ENCODE results near the gene METTL5. TPM values are rescaled to one million over a fixed set of nuclear protein-coding genes. Genes with fewer than 3 reads are reported as not detected.

Gene METTL5
- total and polyA plus RNA-seq, 9 of the 15 experiments (the other 6 are each of a cell fraction or from before 2014, with no cell fraction given): 149 to 471 (median 224) TPM

GRCh38 chr2:169824373-169825333, at the start of gene METTL5 (continued):
- TF ChIP-seq MLX (CRISPR knock-in tag; conservative IDR thresholded peaks at IDR 0.05) (peak in 1 of 2 experiments; percentile 91; a peak in 1 of 4 replicates), TARDBP (IDR thresholded peaks at IDR 0.05) (peak; percentile 77; the same call in 1 of the 2 replicates), DPF2 (IDR thresholded peaks at IDR 0.05) (peak; percentile 42; the same call in 1 of the 2 replicates), CTBP1 (IDR thresholded peaks at IDR 0.05; ENCODE audit: borderline replicate concordance) (peak; percentile 93), ZBTB34 (CRISPR knock-in tag; IDR thresholded peaks at IDR 0.05) (no peak), PBX2 (CRISPR knock-in tag; IDR thresholded peaks at IDR 0.05; ENCODE audit: low read depth) (no peak), PBX2 (tag; conservative IDR thresholded peaks at IDR 0.05; ENCODE audit: low read depth) (no peak), ZBTB7A (IDR thresholded peaks at IDR 0.05; ENCODE audit: borderline replicate concordance, control insufficient read depth, low read depth, low read length) (peak; percentile 88), ARID2 (IDR thresholded peaks at IDR 0.05) (peak; percentile 98), NFE2 (IDR thresholded peaks at IDR 0.05; ENCODE audit: low read depth) (no peak; the same call in 1 of the 2 replicates), ZNF785 (CRISPR knock-in tag; IDR thresholded peaks at IDR 0.05) (no peak), RNF219 (CRISPR knock-in tag; IDR thresholded peaks at IDR 0.05) (no peak), ZSCAN29 (IDR thresholded peaks at IDR 0.05) (no peak), HMG20B (CRISPR knock-in tag; IDR thresholded peaks at IDR 0.05) (no peak), ZNF253 (CRISPR knock-in tag; conservative IDR thresholded peaks at IDR 0.05) (no peak), GTF2B (IDR thresholded peaks at IDR 0.05; ENCODE audit: extremely low read depth, insufficient read length) (peak; percentile 12), HNRNPK (IDR thresholded peaks at IDR 0.05; ENCODE audit: low read depth, low read length, poor library complexity, severe bottlenecking) (peak; percentile 44), ZC3H11A (IDR thresholded peaks at IDR 0.05; ENCODE audit: low read depth, low read length) (0 out of 2 replicates have a peak, but pooled peaks have one; percentile 80), POLR2H (tag; IDR thresholded peaks at IDR 0.05; ENCODE audit: low read depth) (no peak), C11orf30 (IDR thresholded peaks at IDR 0.05; ENCODE audit: low read depth) (peak; percentile 24; the same call in 1 of the 2 replicates)

All from K562 (cell line).